MM.1S (cell line): Measurements from ENCODE around the gene RAB4B.

Source experiments
- DNase-seq: peaks from one replicate; pipeline ENCODE4 v3.0.0-alpha.2; 2015
- H2AFZ ChIP-seq: fragments of 300-600 bp; sonication (generic); 2 replicates; pipeline ENCODE4 v1.6.0; 2016; ENCODE audit warnings: antibody characterized with exemption, low read length
- H3F3A ChIP-seq: fragments of 300-600 bp; sonication (generic); 2 replicates; pipeline ENCODE4 v1.6.1; 2016; ENCODE audit warnings: mild to moderate bottlenecking, antibody characterized with exemption, low read length, moderate library complexity, mixed read lengths; ENCODE audit not compliant: insufficient read depth
- H3K27ac ChIP-seq: fragments of 300-600 bp; sonication (generic); 2 replicates; pipeline ENCODE4 v1.5.1; 2016; ENCODE audit warnings: mild to moderate bottlenecking, low read length
- H3K27me3 ChIP-seq: fragments of 300-600 bp; sonication (generic); replicated peaks from 2 replicates; pipeline ENCODE4 v1.6.0; 2016; ENCODE audit warnings: low read length; ENCODE audit not compliant: insufficient read depth
- H3K36me3 ChIP-seq: fragments of 300-600 bp; sonication (generic); replicated peaks from 2 replicates; pipeline ENCODE4 v1.6.1; 2016; ENCODE audit warnings: mild to moderate bottlenecking, low read length, mixed read lengths; ENCODE audit not compliant: insufficient read depth
- H3K4me1 ChIP-seq: fragments of 300-600 bp; sonication (generic); 2 replicates; pipeline ENCODE4 v1.6.1; 2016; ENCODE audit warnings: low read length, mixed read lengths
- H3K4me2 ChIP-seq: fragments of 300-600 bp; sonication (generic); 2 replicates; pipeline ENCODE4 v1.6.0; 2016; ENCODE audit warnings: low read depth, low read length
- H3K4me3 ChIP-seq: fragments of 300-600 bp; sonication (generic); 2 replicates; pipeline ENCODE4 v1.5.1; 2016; ENCODE audit warnings: low read length, mixed read lengths
- H3K79me2 ChIP-seq: fragments of 300-600 bp; sonication (generic); 2 replicates; pipeline ENCODE4 v1.6.1; 2016; ENCODE audit warnings: mixed run types, low read length, mixed read lengths
- H3K9ac ChIP-seq: fragments of 300-600 bp; sonication (generic); 2 replicates; pipeline ENCODE4 v1.6.1; 2016; ENCODE audit warnings: low read length, mixed read lengths
- H3K9me2 ChIP-seq: fragments of 300-600 bp; sonication (generic); replicated peaks from 2 replicates; pipeline ENCODE4 v1.6.1; 2016; ENCODE audit warnings: mild to moderate bottlenecking, low read length, mixed read lengths; ENCODE audit not compliant: insufficient read depth
- H3K9me3 ChIP-seq: fragments of 300-600 bp; sonication (generic); replicated peaks from 2 replicates; pipeline ENCODE4 v1.6.1; 2016; ENCODE audit warnings: mild to moderate bottlenecking, low read length, mixed read lengths; ENCODE audit not compliant: insufficient read depth
- H4K20me1 ChIP-seq: fragments of 300-600 bp; sonication (generic); 2 replicates; pipeline ENCODE4 v1.6.1; 2016; ENCODE audit warnings: mild to moderate bottlenecking, low read length, moderate library complexity, mixed read lengths; ENCODE audit not compliant: insufficient read depth
- EZH2 ChIP-seq: fragments of 300-600 bp; sonication (generic); optimal IDR thresholded peaks from 2 replicates; pipeline ENCODE3; 2017; ENCODE audit warnings: low read depth, mild to moderate bottlenecking, antibody characterized with exemption, low read length, mixed read lengths
- EZH2phosphoT487 ChIP-seq: fragments of 300-600 bp; sonication (generic); IDR thresholded peaks from 2 replicates; pipeline ENCODE4 v1.6.1; 2018; ENCODE audit warnings: antibody characterized with exemption, low read length
- TF ChIP-seq, protein P1 (sequence below): fragments of 300-600 bp; sonication (generic); IDR thresholded peaks from 2 replicates; pipeline ENCODE4 v1.5.1; 2016; ENCODE audit warnings: antibody characterized with exemption, low read length, mixed read lengths

Gene RAB4B

GRCh38 chr19:40743926-40744325 is 34.1 kb upstream of the RAB4B start:
- Histone ChIP-seq H3K4me3 (no peak overlapping the region), H2AFZ (no peak overlapping the region), H3K27me3 (no peaks in the 10 kb centered on the region), H3K4me1 (no peaks in the 10 kb centered on the region), H3K9me3 (no peaks in the 10 kb centered on the region), H3K27ac (no peak overlapping the region), H4K20me1 (no peaks in the 10 kb centered on the region), H3K4me2 (no peak overlapping the region), H3K79me2 (peaks cover 5% of the 10 kb centered on the region; the same call in 1 of the 2 replicates), H3K36me3 (no peaks in the 10 kb centered on the region), H3K9me2 (no peaks in the 10 kb centered on the region), H3K9ac (no peak overlapping the region), H3F3A (no peaks in the 10 kb centered on the region)
- DNase-seq, result no peak
- TF ChIP-seq EZH2phosphoT487, result no peak
- TF ChIP-seq EZH2, result no peak
- TF ChIP-seq, protein P1, sequence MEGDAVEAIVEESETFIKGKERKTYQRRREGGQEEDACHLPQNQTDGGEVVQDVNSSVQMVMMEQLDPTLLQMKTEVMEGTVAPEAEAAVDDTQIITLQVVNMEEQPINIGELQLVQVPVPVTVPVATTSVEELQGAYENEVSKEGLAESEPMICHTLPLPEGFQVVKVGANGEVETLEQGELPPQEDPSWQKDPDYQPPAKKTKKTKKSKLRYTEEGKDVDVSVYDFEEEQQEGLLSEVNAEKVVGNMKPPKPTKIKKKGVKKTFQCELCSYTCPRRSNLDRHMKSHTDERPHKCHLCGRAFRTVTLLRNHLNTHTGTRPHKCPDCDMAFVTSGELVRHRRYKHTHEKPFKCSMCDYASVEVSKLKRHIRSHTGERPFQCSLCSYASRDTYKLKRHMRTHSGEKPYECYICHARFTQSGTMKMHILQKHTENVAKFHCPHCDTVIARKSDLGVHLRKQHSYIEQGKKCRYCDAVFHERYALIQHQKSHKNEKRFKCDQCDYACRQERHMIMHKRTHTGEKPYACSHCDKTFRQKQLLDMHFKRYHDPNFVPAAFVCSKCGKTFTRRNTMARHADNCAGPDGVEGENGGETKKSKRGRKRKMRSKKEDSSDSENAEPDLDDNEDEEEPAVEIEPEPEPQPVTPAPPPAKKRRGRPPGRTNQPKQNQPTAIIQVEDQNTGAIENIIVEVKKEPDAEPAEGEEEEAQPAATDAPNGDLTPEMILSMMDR, result no peak

- no peaks in the 10 kb centered on the region for H3F3A ChIP-seq
- H4K20me1 ChIP-seq, result no peaks in the 10 kb centered on the region
- no peak overlapping the region for H3K4me3 ChIP-seq
- no peaks in the 10 kb centered on the region for H3K9me3 ChIP-seq
- no peaks in the 10 kb centered on the region for H3K9me2 ChIP-seq
- no peak overlapping the region for H3K9ac ChIP-seq
- no peaks in the 10 kb centered on the region for H3K27me3 ChIP-seq
- peaks cover 9% of the 10 kb centered on the region for H3K79me2 ChIP-seq
- H3K27ac ChIP-seq, result no peak overlapping the region
- H3K4me2 ChIP-seq, result no peak overlapping the region
- H3K4me1 ChIP-seq, result 0 out of 2 replicates have a peak, but pooled peaks cover 4% of the 10 kb centered on the region
- no peak for DNase-seq
- TF ChIP-seq, protein P1, result no peak
- TF ChIP-seq EZH2phosphoT487 (no peak), EZH2 (no peak)
- no peaks in the 10 kb centered on the region for H3K36me3 ChIP-seq
- H2AFZ ChIP-seq, result no peak overlapping the region
Observed at GRCh38 chr19:40744554-40745401, 33.3 kb upstream of the RAB4B start.

DNA sequence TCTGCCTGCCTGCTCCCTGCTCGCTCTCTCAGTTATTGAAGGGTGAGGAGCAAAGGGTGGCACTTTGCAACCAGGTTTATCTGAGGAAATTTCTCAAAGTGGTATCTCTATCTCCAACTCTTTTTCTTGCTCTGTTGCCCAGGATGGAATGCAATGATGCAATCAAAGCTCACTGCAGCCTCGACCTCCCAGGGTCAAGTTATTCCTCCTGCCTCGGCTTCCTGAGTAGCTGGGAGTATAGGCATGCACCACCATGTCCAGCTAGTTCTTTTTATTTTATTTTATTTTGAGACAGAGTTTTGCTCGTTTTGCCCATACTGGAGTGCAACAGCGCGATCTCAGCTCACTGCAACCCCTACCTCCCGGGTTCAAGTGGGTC is 32.7 kb upstream of the RAB4B start:
- Histone ChIP-seq H3K27ac (no peak overlapping the region), H3K9ac (no peak overlapping the region)

More for the DNA sequence above, 32.7 kb upstream of the RAB4B start:
- H3K4me1 ChIP-seq, result 0 out of 2 replicates have a peak, but pooled peaks cover 4% of the 10 kb centered on the region
- no peak overlapping the region for H3K4me3 ChIP-seq
- H2AFZ ChIP-seq, result no peak overlapping the region
- H4K20me1 ChIP-seq, result no peaks in the 10 kb centered on the region
- H3K27me3 ChIP-seq, result no peaks in the 10 kb centered on the region
- TF ChIP-seq, protein P1, result no peak
- TF ChIP-seq EZH2phosphoT487, result no peak
- no peak for TF ChIP-seq EZH2
- H3K4me2 ChIP-seq, result no peak overlapping the region
- peaks cover 13% of the 10 kb centered on the region for H3K79me2 ChIP-seq
- H3K9me3 ChIP-seq, result no peaks in the 10 kb centered on the region
- H3K9me2 ChIP-seq, result no peaks in the 10 kb centered on the region
- no peaks in the 10 kb centered on the region for H3K36me3 ChIP-seq
- no peaks in the 10 kb centered on the region for H3F3A ChIP-seq
- no peak for DNase-seq
